ENCODE data around the gene MEGF6. TPM values are rescaled to one million over a fixed set of nuclear protein-coding genes. Genes with fewer than 3 reads are reported as not detected.

The MEGF6 gene
- total and polyA plus RNA-seq, 2 donors (not counting 1 experiment from before 2014, with no cell fraction given), result 43.2 to 77.3 TPM

- intact Hi-C loops (cut with micrococcal nuclease), result no loop called here
- no peaks in the 10 kb centered on the region for H4K20me1 ChIP-seq (ENCODE audit: control insufficient read depth, insufficient read depth, low read length, poor library complexity, severe bottlenecking)
- H3K27ac Mint-ChIP-seq, result no peak overlapping the region
- H3K4me1 ChIP-seq (ENCODE audit: control insufficient read depth in 2 of 2, insufficient read depth in 2 of 2, low read length in 2 of 2), result peaks cover 0 to 4% of the 10 kb centered on the region in 2 donors
- peaks cover 0 to 80% of the 10 kb centered on the region in 2 experiments for H3K36me3 ChIP-seq (replicated peaks in 1 of 2; ENCODE audit: control extremely low read depth in 1 of 2, control insufficient read depth in 1 of 2, extremely low read depth in 1 of 2, insufficient read depth in 2 of 2, low read length in 1 of 2)
- H3K4me2 ChIP-seq (replicated peaks; ENCODE audit: low read depth, low read length, poor library complexity, severe bottlenecking), result no peak overlapping the region
- no peaks in the 10 kb centered on the region for H3K9me3 Mint-ChIP-seq (ENCODE audit: insufficient read depth)
- H3K4me3 ChIP-seq (ENCODE audit: control extremely low read depth in 1 of 5, extremely low read depth in 1 of 5, insufficient read depth in 1 of 5, low read depth in 2 of 5, low read length in 4 of 5), result no peak overlapping the region
- no peaks in the 10 kb centered on the region for H3K9me3 ChIP-seq (ENCODE audit: control extremely low read depth in 1 of 3, control insufficient read depth in 2 of 3, insufficient read depth in 1 of 3, low read length in 2 of 3)
- H3K9ac ChIP-seq (ENCODE audit: low read length), result no peak overlapping the region
- no peaks in the 10 kb centered on the region for H3K79me2 ChIP-seq (ENCODE audit: control insufficient read depth, insufficient read depth, low read length)
- no peak for ATAC-seq (ENCODE audit: low read depth)
- H3K4me3 Mint-ChIP-seq, result no peak overlapping the region
- no peaks in the 10 kb centered on the region for H3K27me3 Mint-ChIP-seq
- CTCF ChIA-PET, result interaction anchor here (1.3 kb wide), 1 partner anchor 34 kb away, joined by 3 read pairs; no protein-coding TSS in a partner anchor
- 97% methylated on average over 17 of the region's 17 CpGs for WGBS (ENCODE audit: insufficient coverage)
- peaks cover 7% of the 10 kb centered on the region for H3K4me1 Mint-ChIP-seq
- POLR2A ChIA-PET, result no interaction called here
- TF ChIP-seq CTCF (IDR thresholded peaks at IDR 0.05), result no peak
- no peak for TF ChIP-seq EZH2 (IDR thresholded peaks at IDR 0.05; ENCODE audit: borderline replicate concordance, insufficient read depth, low read depth, low read length, poor library complexity, severe bottlenecking)
- no peaks in the 10 kb centered on the region for H3K27me3 ChIP-seq (replicated peaks in 1 of 4; ENCODE audit: control extremely low read depth in 1 of 4, control insufficient read depth in 3 of 4, insufficient read depth in 4 of 4, low read length in 3 of 4)
- DNase-seq, result no peak
- no peak overlapping the region for H3K27ac ChIP-seq (ENCODE audit: low read length in 2 of 2)
- no peak overlapping the region for H2AFZ ChIP-seq (ENCODE audit: insufficient read depth, low read depth, low read length, poor library complexity, severe bottlenecking)
These were observed 21.0 kb upstream of the MEGF6 start for GRCh38 chr1:3632298-3632697.

GRCh38 chr1:3631320-3632260 lies 20.3 kb upstream of the MEGF6 start:
- TF ChIP-seq EZH2 (IDR thresholded peaks at IDR 0.05; ENCODE audit: borderline replicate concordance, insufficient read depth, low read depth, low read length, poor library complexity, severe bottlenecking) (no peak), CTCF (IDR thresholded peaks at IDR 0.05) (no peak)
- ATAC-seq (ENCODE audit: low read depth), result no peak
- Histone ChIP-seq H3K4me2 (replicated peaks; ENCODE audit: low read depth, low read length, poor library complexity, severe bottlenecking) (no peak overlapping the region), H3K79me2 (ENCODE audit: control insufficient read depth, insufficient read depth, low read length) (no peaks in the 10 kb centered on the region), H2AFZ (ENCODE audit: insufficient read depth, low read depth, low read length, poor library complexity, severe bottlenecking) (no peak overlapping the region), H3K27ac (ENCODE audit: low read length in 2 of 2) (no peak overlapping the region), H3K4me3 (ENCODE audit: control extremely low read depth in 1 of 5, extremely low read depth in 1 of 5, insufficient read depth in 1 of 5, low read depth in 2 of 5, low read length in 4 of 5) (no peak overlapping the region), H3K27me3 (replicated peaks in 1 of 4; ENCODE audit: control extremely low read depth in 1 of 4, control insufficient read depth in 3 of 4, insufficient read depth in 4 of 4, low read length in 3 of 4) (no peaks in the 10 kb centered on the region), H3K9me3 (ENCODE audit: control extremely low read depth in 1 of 3, control insufficient read depth in 2 of 3, insufficient read depth in 1 of 3, low read length in 2 of 3) (no peaks in the 10 kb centered on the region), H4K20me1 (ENCODE audit: control insufficient read depth, insufficient read depth, low read length, poor library complexity, severe bottlenecking) (no peaks in the 10 kb centered on the region), H3K36me3 (replicated peaks in 1 of 2; ENCODE audit: control extremely low read depth in 1 of 2, control insufficient read depth in 1 of 2, extremely low read depth in 1 of 2, insufficient read depth in 2 of 2, low read length in 1 of 2) (peaks cover 0 to 74% of the 10 kb centered on the region in 2 experiments), H3K4me1 (ENCODE audit: control insufficient read depth in 2 of 2, insufficient read depth in 2 of 2, low read length in 2 of 2) (peaks cover 0 to 4% of the 10 kb centered on the region in 2 donors), H3K9ac (ENCODE audit: low read length) (no peak overlapping the region)
- 95% methylated on average over 34 of the region's 36 CpGs for WGBS (ENCODE audit: insufficient coverage)
- H3K4me1 Mint-ChIP-seq, result peaks cover 7% of the 10 kb centered on the region
- no peak overlapping the region for H3K4me3 Mint-ChIP-seq
- CTCF ChIA-PET, result interaction anchor here (1.3 to 3.8 kb wide), 2 partner anchors 11 to 35 kb away, joined by 3 to 37 read pairs; no protein-coding TSS in a partner anchor
- POLR2A ChIA-PET, result no interaction called here
- intact Hi-C loops (cut with micrococcal nuclease), result no loop called here
- H3K9me3 Mint-ChIP-seq (ENCODE audit: insufficient read depth), result no peaks in the 10 kb centered on the region
- DNase-seq, result no peak
- no peak overlapping the region for H3K27ac Mint-ChIP-seq
- no peaks in the 10 kb centered on the region for H3K27me3 Mint-ChIP-seq
